Coronary artery (tissue), 2 donors: Measurements from ENCODE around the gene SDF4.

Experiments used
- DNase-seq: peaks from one replicate; pipeline ENCODE4 v3.0.0-alpha.2; 2017; ENCODE audit warnings: low spot score
- H3K27ac ChIP-seq, 2 donors: fragments of 200-600 bp; sonication (generic); one replicate each; pipeline ENCODE4 v1.5.1; 2016 to 2019
- H3K4me3 ChIP-seq: fragments of 200-600 bp; sonication (generic); 2 replicates; pipeline ENCODE4 v1.5.1; 2016; ENCODE audit warnings: mild to moderate bottlenecking, moderate library complexity
- CTCF ChIP-seq: fragments of 200-600 bp; sonication (generic); IDR thresholded peaks from one replicate; pipeline ENCODE4 v1.5.1; 2019; ENCODE audit warnings: antibody characterized with exemption

SDF4 gene

GRCh38 chr1:1185101-1185765, 46.6 kb downstream of the SDF4 start:
- no peak for DNase-seq
- H3K4me3 ChIP-seq: no peak overlapping the region
- H3K27ac ChIP-seq: no peak overlapping the region
- no peak for TF ChIP-seq CTCF

- Histone ChIP-seq H3K27ac (no peak overlapping the region), H3K4me3 (no peak overlapping the region)
- TF ChIP-seq CTCF: no peak
- no peak for DNase-seq
These were observed 47.7 kb downstream of the SDF4 start for GRCh38 chr1:1183833-1184775.

- H3K27ac ChIP-seq: no peak overlapping the region
- H3K4me3 ChIP-seq: no peak overlapping the region
- TF ChIP-seq CTCF: no peak
- no peak for DNase-seq
These were observed 48.5 kb downstream of the SDF4 start for GRCh38 chr1:1183221-1183747.

- Histone ChIP-seq H3K4me3 (no peak overlapping the region), H3K27ac (no peak overlapping the region)
- no peak for DNase-seq
- no peak for TF ChIP-seq CTCF
These were observed 49.1 kb downstream of the SDF4 start for GRCh38 chr1:1182491-1183220.

GRCh38 chr1:1181938-1182410, 49.8 kb downstream of the SDF4 start:
- TF ChIP-seq CTCF: no peak
- no peak overlapping the region for H3K4me3 ChIP-seq
- no peak overlapping the region for H3K27ac ChIP-seq
- no peak for DNase-seq

- Histone ChIP-seq H3K4me3 (no peak overlapping the region), H3K27ac (no peak overlapping the region)
- no peak for DNase-seq
- no peak for TF ChIP-seq CTCF
These were observed 50.5 kb downstream of the SDF4 start for GRCh38 chr1:1181129-1181937.
